Measurements from ENCODE around the gene RPL7L1.

DNA sequence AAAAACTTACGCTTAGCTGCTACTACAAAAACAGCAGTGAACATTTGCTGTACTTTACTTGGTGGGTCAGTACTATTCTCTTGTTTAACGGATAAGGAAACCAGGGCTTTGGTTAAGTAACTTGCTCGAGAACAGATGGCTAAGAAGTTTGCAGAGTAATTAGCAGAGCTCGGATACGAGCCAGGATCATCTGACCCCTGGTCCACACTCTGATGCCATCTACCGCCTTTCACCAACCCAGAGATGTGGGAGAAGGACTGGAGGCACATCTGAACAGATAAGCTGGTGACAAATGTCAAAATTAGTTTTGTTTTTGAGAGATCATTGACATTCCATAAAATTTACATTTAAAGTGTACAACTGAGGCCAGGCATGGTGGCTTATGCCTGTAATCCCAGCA lies 18.9 kb upstream of the RPL7L1 start:
- TF ChIP-seq, protein P1, sequence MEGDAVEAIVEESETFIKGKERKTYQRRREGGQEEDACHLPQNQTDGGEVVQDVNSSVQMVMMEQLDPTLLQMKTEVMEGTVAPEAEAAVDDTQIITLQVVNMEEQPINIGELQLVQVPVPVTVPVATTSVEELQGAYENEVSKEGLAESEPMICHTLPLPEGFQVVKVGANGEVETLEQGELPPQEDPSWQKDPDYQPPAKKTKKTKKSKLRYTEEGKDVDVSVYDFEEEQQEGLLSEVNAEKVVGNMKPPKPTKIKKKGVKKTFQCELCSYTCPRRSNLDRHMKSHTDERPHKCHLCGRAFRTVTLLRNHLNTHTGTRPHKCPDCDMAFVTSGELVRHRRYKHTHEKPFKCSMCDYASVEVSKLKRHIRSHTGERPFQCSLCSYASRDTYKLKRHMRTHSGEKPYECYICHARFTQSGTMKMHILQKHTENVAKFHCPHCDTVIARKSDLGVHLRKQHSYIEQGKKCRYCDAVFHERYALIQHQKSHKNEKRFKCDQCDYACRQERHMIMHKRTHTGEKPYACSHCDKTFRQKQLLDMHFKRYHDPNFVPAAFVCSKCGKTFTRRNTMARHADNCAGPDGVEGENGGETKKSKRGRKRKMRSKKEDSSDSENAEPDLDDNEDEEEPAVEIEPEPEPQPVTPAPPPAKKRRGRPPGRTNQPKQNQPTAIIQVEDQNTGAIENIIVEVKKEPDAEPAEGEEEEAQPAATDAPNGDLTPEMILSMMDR (conservative IDR thresholded peaks at IDR 0.05; ENCODE audit: low read depth, low read length), result no peak
- TF ChIP-seq EZH2 (IDR thresholded peaks at IDR 0.05; ENCODE audit: borderline replicate concordance, low read depth, low read length, poor library complexity, severe bottlenecking), result no peak

Data from A673 (cell line).